GM19099 (cell line): ENCODE results near the gene ZPLD1.

ENCODE experiments used
- POLR2A ChIP-seq: IDR thresholded peaks from 3 replicates; pipeline ENCODE4 v1.6.1; 2011; ENCODE audit warnings: low read depth; ENCODE audit not compliant: insufficient read length; ENCODE audit errors: extremely low read depth

The ZPLD1 gene

DNA sequence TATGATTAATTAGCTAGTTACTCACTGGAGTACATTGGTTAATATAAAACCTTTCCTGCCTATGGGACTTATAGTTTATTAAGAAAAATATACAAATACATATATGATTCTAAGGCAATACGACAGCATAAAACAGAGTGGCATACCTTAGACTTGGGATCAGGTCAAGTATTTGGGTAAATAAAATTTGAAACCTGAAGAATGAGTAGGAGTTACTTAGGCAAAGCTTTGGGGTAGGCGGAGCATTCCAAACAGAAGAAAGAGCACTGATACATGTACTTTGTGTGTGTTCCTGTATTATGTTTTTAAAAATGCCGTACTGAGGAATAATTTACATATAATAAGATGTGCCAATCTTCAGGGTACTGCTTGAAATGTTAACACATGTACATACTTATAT is 15.1 kb downstream of the ZPLD1 start:
- no peak for TF ChIP-seq POLR2A

DNA sequence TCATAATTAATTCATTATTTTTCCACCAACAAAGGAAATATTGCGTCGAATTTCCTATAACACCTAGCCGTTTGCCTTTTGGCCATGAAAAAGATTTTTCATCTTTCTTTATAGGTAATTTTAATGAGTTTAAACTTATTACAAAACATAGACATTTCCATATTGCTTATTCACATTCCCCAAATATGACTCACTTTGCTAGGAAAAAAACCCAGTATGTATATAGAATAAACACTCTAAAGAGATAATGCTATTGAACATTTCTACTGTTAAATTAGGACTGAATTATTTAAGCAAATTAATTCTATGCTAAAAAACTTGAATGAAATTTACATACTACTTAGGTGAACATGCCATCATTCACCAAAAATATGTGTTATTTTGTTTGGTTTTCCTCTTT is 16.2 kb downstream of the ZPLD1 start:
- no peak for TF ChIP-seq POLR2A

DNA sequence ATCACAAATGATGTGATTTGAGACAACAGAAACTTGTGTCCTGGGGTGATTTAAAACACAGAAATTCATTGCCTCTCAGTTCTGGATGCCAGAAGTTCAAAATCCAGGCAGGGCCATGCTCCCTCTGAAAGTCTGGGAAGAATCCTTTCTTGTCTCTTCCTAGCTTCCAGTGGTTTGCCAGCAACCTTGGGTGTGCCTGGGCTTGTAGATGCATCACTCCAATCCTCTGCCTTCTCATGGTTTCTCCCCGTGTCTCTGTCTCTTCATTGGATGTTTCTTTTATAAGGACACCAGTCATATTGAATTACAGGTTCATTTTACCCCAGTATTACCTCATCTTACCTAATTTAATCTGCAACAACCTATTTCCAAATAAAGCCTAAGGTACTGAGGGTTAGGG is 16.7 kb downstream of the ZPLD1 start:
- TF ChIP-seq POLR2A: no peak

DNA sequence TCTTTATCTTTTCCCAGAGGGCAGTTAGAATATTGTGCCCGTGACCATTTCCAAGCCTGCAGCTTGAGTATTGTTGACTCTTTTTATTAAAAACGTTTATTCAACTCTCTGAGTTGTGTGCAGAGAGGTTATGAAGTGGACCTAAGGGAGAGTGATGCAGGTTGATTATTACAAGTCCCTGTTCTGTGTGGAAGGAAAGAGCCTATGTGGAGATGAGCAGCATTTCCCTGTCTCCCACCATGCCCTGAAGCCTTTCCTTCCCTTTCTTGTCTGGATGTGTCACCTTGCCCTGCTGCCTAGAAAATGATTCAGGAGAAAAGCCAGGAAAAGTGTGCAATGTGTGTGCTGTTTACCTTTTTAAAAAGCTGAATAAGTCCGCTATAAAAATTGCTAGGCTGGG is 19.4 kb downstream of the ZPLD1 start:
- no peak for TF ChIP-seq POLR2A

DNA sequence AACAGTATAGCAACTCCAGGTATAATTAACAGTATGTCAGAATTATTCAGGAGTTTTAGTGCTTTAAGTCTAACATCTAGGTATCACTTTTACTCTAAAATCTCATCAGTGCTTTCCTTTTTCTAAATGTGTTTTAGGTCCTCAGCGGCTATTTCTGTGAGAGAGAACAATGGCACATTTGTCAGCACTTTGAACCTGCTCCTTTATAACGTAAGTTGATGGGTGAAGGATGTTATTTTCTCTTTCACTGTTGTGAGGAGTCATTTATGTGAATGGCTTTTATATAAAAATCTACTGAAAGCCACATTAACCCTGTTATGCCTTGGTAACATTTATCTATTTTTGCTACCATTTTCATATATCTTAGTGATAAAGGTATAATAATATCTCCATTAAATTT is 22.8 kb downstream of the ZPLD1 start:
- no peak for TF ChIP-seq POLR2A

DNA sequence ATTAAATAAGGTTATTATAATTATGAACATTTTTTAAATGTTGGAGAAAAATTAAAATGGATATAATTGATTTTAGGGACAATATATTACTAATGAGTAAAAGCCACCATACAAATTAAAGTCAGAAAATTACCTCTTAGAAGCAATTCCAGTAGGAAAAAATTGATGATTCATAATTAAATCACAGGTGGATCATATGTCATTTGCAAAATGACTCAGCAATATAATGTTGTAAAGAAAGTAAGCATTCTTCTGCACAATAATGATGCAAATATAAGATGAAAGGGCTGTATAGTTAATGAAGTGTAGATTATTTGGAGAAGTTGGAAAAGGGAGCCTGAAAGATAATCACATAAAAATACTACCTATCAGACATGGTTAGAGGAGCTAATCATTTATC is 25.8 kb downstream of the ZPLD1 start:
- no peak for TF ChIP-seq POLR2A

DNA sequence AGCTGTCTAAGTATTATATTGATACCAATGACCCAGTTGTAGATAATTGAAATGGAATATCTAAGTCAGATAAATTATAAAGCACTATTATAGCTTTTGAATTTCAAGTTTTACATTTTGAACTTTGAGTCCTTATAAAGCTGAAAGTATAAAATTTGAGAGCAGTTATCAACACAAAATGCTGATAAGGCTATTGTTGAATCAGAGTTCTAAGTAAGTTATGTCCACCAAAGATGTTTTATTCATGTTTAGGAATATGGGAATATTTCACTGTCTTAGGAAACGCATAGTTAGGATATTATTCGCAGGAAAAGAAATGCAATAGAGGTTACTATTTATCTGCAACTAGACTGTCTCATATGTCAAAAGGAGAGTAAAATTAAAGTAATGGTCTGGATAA is 29.4 kb downstream of the ZPLD1 start:
- TF ChIP-seq POLR2A: no peak

DNA sequence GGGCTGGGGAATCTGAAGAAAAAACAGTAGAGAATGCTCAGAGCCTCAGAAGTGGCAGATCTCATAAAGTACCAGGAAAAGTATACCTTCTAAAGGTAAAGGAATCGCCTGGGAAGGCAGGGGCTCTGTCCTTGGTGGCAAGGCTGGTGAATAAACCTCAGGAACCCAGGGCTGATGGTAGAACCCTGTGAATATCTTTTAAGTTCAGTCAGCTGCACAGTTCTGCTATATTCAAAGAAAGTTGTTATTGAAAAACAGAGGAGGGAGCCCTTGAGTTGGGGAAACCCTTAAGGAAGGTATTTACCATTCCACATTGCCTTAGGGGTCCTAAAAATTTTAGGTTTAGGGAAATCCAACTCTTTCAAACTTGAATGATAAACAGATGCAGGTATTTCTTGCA is 31.2 kb downstream of the ZPLD1 start:
- TF ChIP-seq POLR2A: no peak

DNA sequence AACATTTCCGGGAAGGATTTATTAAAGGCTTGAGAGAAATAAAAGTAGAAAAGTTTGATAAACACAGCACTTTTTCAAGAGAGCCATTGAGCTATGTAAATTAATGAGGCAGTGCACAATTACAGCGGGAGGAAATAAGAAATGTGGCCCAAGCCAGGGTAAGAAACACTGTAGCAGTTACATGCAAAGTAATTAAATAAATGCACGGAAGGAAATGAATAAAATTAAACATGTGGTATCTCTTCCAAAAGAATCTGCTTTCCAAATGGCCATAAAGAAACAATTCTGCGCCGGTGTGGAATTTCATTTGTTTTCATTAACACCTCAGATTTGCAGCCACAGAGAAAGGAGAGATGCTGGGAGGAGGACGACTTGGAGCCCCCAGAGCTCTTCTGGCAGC is 35.3 kb downstream of the ZPLD1 start:
- TF ChIP-seq POLR2A: no peak

DNA sequence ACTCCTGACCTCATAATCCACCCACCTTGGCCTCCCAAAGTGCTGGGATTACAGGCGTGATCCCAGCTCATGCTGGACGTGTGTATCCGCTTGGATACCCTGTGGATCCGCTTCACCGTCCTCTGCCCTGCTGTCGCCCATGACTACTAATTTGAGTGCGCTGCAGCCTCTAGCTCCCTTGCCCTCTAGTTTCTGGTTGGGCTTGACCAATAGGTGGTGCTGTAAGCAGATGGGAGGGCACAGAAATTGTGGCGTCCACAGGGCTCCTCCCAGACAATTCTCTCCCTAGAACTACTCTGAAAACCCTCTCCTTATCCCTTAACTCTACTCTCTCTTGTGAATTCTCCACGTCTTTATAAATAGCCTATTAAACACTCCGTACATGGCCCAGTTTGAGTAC is 36.2 kb downstream of the ZPLD1 start:
- TF ChIP-seq POLR2A: no peak

DNA sequence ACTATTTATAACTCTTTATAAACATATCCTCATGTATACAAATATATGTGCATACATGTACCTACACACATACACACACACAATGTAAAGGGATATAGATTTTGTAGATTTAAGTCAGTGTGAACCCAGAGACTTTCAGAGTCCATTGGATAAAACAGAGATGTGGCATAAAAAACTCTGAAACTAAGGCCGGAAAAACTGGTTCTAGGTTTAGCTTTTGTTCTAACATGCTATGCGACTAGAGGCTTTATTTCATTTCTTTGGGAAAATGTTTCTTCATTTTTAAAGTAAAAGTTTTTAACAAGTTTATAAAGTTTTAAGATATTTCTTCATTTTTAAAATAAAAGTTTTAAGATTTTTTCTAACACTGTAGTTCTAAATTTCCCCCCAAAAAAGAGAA is 36.7 kb downstream of the ZPLD1 start:
- no peak for TF ChIP-seq POLR2A

DNA sequence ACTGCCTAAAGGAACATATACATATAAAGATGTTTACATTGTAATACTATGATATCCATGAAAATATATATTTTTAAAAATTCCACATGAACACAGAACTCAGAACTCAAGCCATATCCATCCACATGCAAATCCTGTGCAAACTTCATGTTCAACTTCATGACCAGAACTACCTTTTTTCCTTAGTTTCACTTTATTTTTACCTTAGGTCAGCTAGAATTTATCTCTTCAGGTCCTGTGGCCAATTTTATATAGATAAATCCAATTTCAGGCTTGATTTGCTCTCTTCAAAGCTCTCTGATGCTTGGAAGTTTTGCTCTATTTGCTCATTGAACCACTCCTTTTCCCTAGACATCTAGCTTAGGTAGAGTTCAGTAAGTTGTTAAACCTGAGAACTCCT is 38.8 kb downstream of the ZPLD1 start:
- TF ChIP-seq POLR2A: no peak

DNA sequence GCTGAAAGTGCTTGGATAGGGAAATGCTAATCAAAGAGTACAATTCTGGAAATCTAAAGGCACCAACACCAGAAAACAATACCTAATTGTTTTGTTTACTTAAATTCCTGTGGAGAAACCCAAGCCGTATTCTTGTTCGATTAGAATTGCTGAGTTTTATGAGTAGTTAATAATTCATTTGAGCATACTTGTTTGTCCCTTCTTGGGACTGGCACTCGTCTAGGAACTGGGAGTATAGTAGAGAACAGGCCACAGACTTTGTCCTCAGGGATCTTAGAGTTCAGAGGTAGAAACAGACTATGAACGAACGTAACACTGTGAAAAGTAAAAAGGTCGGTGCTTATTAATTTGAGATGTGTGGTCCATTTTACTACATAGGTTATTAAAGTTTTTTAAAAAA is 39.4 kb downstream of the ZPLD1 start:
- TF ChIP-seq POLR2A: no peak

DNA sequence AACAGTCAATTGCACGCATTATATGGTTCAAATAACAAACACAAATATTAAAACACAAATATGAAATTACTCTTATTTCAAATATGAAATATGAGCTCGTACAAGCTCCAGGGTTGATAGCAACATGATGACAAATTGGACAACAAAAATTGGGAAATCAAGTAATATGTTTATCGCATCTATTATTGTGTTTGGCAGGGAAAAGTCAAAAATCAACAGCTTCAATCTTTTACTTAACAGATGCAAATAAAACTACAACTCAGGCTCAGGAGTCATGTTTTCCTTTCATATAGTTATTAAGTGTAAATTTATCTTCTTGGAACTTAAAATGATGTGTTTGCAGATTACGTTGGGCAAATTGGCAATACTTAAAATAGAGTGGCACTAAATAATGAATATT is 41.4 kb downstream of the ZPLD1 start:
- no peak for TF ChIP-seq POLR2A

DNA sequence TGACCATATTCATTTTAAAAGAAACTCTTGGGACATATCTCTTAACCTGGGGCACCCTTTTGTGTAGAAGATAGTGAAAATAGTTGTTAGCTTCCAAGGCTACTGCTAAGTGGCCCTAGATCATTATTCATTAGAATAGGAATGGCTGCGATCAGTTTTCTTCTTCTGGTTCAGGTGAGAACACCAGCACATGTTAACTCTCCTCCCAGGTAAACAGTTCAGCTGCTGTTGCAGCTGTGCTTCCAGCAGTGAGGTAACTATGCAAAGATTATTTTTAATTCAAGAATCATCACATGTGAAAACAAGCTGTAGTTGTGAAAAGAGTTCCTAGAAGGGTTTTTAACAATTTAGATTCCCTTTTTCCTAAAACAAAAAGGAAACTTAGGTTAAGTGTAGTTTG is 43.3 kb downstream of the ZPLD1 start:
- TF ChIP-seq POLR2A: no peak

DNA sequence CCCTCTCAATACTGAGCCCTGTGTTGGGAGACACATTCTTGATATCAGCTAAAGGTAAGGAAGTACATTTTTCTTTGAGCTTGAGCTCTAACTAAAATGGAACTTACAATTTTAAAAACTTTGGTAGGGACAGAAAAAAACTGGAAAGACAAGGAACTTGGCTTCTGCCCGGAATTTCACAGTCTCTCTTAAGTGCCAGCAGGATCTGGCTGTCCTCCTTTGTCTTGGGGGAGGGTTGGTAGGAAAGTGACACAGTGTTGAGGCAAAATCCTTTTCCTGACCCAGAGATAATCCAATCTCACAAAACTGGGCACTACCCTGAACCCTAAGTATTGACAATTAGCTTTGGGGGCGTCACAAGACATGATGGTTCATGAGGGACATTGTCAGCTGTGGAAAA is 45.3 kb downstream of the ZPLD1 start:
- no peak for TF ChIP-seq POLR2A

DNA sequence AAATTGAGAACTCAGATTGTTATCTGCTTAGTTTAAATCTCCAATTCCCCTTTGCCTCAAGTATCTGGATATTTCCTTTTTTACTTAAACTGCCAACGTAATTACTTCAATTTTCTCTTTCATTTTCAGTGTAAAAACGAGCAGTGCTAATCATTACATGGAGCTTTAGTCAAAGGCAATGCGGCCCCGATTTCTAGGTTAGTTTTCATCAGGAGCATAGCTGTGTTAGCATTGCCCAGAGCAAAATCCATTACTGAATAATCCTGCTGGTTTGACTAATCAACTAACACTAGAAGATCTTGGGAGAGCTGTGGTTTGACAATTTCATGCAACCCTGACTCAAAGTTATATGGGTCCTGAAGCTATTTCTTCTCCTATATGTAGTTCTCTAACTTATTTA is 46.2 kb downstream of the ZPLD1 start:
- TF ChIP-seq POLR2A: no peak

DNA sequence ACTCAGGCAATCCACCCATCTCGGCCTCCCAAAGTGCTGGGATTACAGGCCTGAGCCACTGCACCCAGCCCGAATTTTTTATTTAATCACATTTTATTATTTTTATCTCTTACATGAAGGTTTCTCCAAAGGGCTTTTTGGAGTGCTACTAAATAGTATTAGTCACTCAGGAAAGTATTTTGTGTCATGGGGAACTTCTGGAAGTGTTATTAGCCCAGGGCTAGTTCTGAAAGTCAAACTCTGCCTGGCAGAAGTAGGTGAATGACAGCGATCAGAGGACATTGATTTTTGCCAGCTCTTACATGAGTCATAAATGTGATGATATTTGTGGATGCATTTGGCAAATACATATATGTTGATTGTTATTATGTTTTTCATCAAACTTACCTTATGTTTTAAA is 48.7 kb downstream of the ZPLD1 start:
- no peak for TF ChIP-seq POLR2A

DNA sequence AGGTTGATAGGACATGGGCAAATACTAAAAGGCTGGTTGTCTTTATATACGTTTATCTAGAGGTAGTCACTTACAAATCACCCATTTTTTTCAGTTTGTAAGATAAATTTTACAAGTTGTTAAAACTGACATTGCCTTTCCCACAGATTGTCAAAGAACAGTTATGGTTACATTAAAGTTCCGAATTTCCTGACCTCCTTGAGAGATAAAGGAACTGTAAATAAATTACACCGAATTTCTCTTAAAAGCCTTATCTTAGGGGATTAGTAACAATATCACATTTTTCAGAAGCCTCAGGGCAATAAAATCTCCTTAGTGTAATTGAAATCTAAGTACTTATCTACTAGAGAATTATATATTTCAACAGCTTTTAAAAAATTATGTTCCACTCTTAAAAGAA is 49.5 kb downstream of the ZPLD1 start:
- TF ChIP-seq POLR2A: no peak

DNA sequence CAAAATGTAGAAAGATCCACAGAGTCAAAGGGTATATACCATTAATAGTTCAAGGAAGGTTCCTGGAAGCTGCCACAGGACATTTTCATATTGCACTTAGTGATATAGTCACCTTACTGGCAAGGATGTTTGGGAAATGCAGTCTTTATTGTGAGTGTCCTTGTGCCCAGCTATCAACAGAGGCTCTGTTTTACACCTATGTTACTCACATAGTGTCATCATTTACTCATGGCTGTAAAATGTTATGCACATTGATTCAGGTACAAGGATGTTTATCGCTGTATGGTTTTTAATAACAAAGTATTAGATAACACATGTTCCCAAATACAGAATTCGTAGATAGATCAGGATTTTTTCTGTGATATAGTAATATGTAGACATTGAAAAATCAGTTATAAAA is 50.9 kb downstream of the ZPLD1 start:
- no peak for TF ChIP-seq POLR2A
